Endothelial cell of umbilical vein (primary cell): ENCODE data around the gene ERI2. TPM values are rescaled to one million over a fixed set of nuclear protein-coding genes. Genes with fewer than 3 reads are reported as not detected.

Experiments
- BruUV-seq: library from RNA; stranded (reverse); fragments of 400-500 nt; replicated peaks from 2 replicates; lab custom pipeline; 2021; lab: Mats Ljungman, UMichigan
- CTCF ChIA-PET: fragments of 300-600, 350-600 bp; sonication (Branson Sonifier 250); formaldehyde crosslinking; loops from one replicate; lab custom pipeline; 2021; ENCODE audit warnings: antibody characterized with exemption, inconsistent platforms; lab: Charles Lee
- POLR2A ChIA-PET: fragments of 300-600, 350-600 bp; sonication (Branson Sonifier 250); formaldehyde crosslinking; loops from one replicate; lab custom pipeline; 2021; ENCODE audit warnings: antibody characterized with exemption, inconsistent platforms; lab: Charles Lee
- DNase-seq: peaks from one replicate; pipeline ENCODE4 v3.0.0-alpha.2; 2011; ENCODE audit warnings: low read depth, low spot score
- FAIRE-seq: peaks from 2 replicates; lab custom pipeline; 2011; peaks lifted over from hg19 to GRCh38; lab: Jason Lieb, UNC
- H2AFZ ChIP-seq: 2 replicates; pipeline ENCODE4 v1.6.0; 2012; ENCODE audit warnings: low read depth, low read length, control low read depth, inconsistent platforms
- H3K27ac ChIP-seq: 2 replicates; pipeline ENCODE4 v1.5.1; 2011; ENCODE audit warnings: low read depth, mild to moderate bottlenecking, control low read depth, low read length, moderate library complexity; ENCODE audit not compliant: insufficient read depth
- H3K27me3 ChIP-seq, 2 experiments: 2 replicates each; pipeline versions ENCODE4 v1.6.0 to v1.6.1; 2011; ENCODE audit warnings: low read length in 2 of 2, mixed read lengths in 1 of 2; ENCODE audit not compliant: control insufficient read depth in 2 of 2, insufficient read depth in 2 of 2
- H3K36me3 ChIP-seq, 2 experiments: 2 replicates in 1 of 2; 3 replicates in 1 of 2; pipeline ENCODE4 v1.5.1; 2011; ENCODE audit warnings: low read length in 2 of 2, mild to moderate bottlenecking in 1 of 2, moderate library complexity in 1 of 2; ENCODE audit not compliant: control insufficient read depth in 2 of 2, insufficient read depth in 2 of 2; ENCODE audit errors: extremely low read depth in 1 of 2
- H3K4me1 ChIP-seq: 3 replicates; pipeline ENCODE4 v1.5.1; 2011; ENCODE audit warnings: mild to moderate bottlenecking, low read length; ENCODE audit not compliant: control insufficient read depth, insufficient read depth; ENCODE audit errors: extremely low read depth
- H3K4me2 ChIP-seq: 2 replicates; pipeline ENCODE4 v1.6.1; 2011; ENCODE audit warnings: low read length, control low read depth, mixed read lengths; ENCODE audit not compliant: insufficient read depth
- H3K4me3 ChIP-seq, 3 experiments: fragments of 200-600 bp in 1 of 3; sonication (generic), shearing (Covaris generic) in 1 of 3; replicated peaks in 1 of 3; 2 replicates each; pipeline ENCODE4 v1.5.1; 2011 to 2016; ENCODE audit warnings: control low read depth in 3 of 3, low read length in 3 of 3, mild to moderate bottlenecking in 2 of 3, inconsistent platforms in 1 of 3, low read depth in 1 of 3, moderate library complexity in 1 of 3; ENCODE audit not compliant: insufficient read depth in 1 of 3
- H3K79me2 ChIP-seq: 2 replicates; pipeline ENCODE4 v1.6.0; 2012; ENCODE audit warnings: low read length, inconsistent platforms; ENCODE audit not compliant: control insufficient read depth, insufficient read depth
- H3K9ac ChIP-seq: replicated peaks from 2 replicates; pipeline ENCODE3; 2011; ENCODE audit warnings: low read length, control low read depth; ENCODE audit not compliant: insufficient read depth; ENCODE audit errors: extremely low read depth
- H3K9me1 ChIP-seq: replicated peaks from 3 replicates; pipeline ENCODE4 v1.6.0; 2011; ENCODE audit warnings: mild to moderate bottlenecking, low read length; ENCODE audit not compliant: control insufficient read depth, insufficient read depth; ENCODE audit errors: extremely low read depth
- H3K9me3 ChIP-seq: replicated peaks from 2 replicates; pipeline ENCODE4 v1.5.1; 2012; ENCODE audit warnings: low read length, inconsistent platforms; ENCODE audit not compliant: control insufficient read depth, insufficient read depth
- H4K20me1 ChIP-seq: replicated peaks from 2 replicates; pipeline ENCODE3; 2011; ENCODE audit warnings: mild to moderate bottlenecking, low read length; ENCODE audit not compliant: control insufficient read depth, insufficient read depth; ENCODE audit errors: extremely low read depth
- CTCF ChIP-seq, 2 donors: IDR thresholded peaks; 1 replicate in 1 of 2; 2 replicates in 1 of 2; pipeline ENCODE4 v1.5.1; 2011; ENCODE audit warnings: low read length in 2 of 2, mild to moderate bottlenecking in 2 of 2, moderate library complexity in 2 of 2, control low read depth in 1 of 2, inconsistent platforms in 1 of 2, low read depth in 1 of 2; ENCODE audit not compliant: insufficient read depth in 1 of 2; ENCODE audit errors: extremely low read depth in 1 of 2
- EZH2 ChIP-seq: IDR thresholded peaks from 2 replicates; pipeline ENCODE4 v1.6.1; 2012; ENCODE audit warnings: borderline replicate concordance, low read depth, mild to moderate bottlenecking, moderate library complexity, low read length, inconsistent platforms; ENCODE audit not compliant: severe bottlenecking
- FOS ChIP-seq: IDR thresholded peaks from 2 replicates; pipeline ENCODE4 v1.6.1; 2011; ENCODE audit warnings: mild to moderate bottlenecking, low read length, moderate library complexity, borderline replicate concordance; ENCODE audit not compliant: insufficient read depth
- GATA2 ChIP-seq: IDR thresholded peaks from 2 replicates; pipeline ENCODE4 v1.7.0; 2011; ENCODE audit warnings: low read depth, mild to moderate bottlenecking, moderate library complexity, mixed read lengths, low read length; ENCODE audit not compliant: insufficient read length, insufficient read depth
- JUN ChIP-seq: IDR thresholded peaks from 2 replicates; pipeline ENCODE4 v1.6.1; 2011; ENCODE audit warnings: borderline replicate concordance, low read depth; ENCODE audit not compliant: insufficient read length, insufficient read depth
- MAX ChIP-seq: IDR thresholded peaks from 2 replicates; pipeline ENCODE4 v1.6.1; 2011; ENCODE audit not compliant: insufficient read depth, insufficient read length
- MYC ChIP-seq: IDR thresholded peaks from one replicate; pipeline ENCODE4 v1.6.1; 2011; ENCODE audit warnings: mild to moderate bottlenecking, low read depth, low read length
- POLR2A ChIP-seq: IDR thresholded peaks from 2 replicates; pipeline ENCODE4 v1.6.1; 2012; ENCODE audit warnings: low read depth, mild to moderate bottlenecking, control low read depth, low read length
- POLR2AphosphoS5 ChIP-seq: IDR thresholded peaks from 2 replicates; pipeline ENCODE4 v1.6.1; 2012; ENCODE audit warnings: low read depth, mild to moderate bottlenecking, control low read depth, low read length, moderate library complexity; ENCODE audit not compliant: insufficient read depth
- dilution Hi-C: fragments of 300-500 bp; cut with MboI; formaldehyde crosslinking; loops from one replicate; pipeline ENCODE4 v1.15.0; 2019; ENCODE audit warnings: low sequenced_read_pairs; ENCODE audit not compliant: extremely low pct_ligation_motif_present
- intact Hi-C: fragments of 100-400 bp; cut with micrococcal nuclease; formaldehyde crosslinking; loops from one replicate; pipeline ENCODE4 v1.10.0; 2022
- polyA plus RNA-seq, 4 experiments: library from polyadenylated mRNA; depleted of rRNA in 3 of 4; stranded (reverse) in 3 of 4; unstranded in 1 of 4; fragments of >200 nt; gene quantifications; 2 replicates each; pipeline versions ENCODE4 v1.2.1 to v1.2.3, GENCODE V29; 2011 to 2012; ENCODE audit warnings: missing spikeins in 1 of 4
- total RNA-seq: library from RNA; stranded (reverse); gene quantifications from 2 replicates; pipeline ENCODE4 v1.2.3, GENCODE V29; 2021

The ERI2 gene
- total and polyA plus RNA-seq, 2 donors (not counting 3 experiments of a cell fraction or from before 2014, with no cell fraction given), result 6.6 to 8.9 TPM

DNA sequence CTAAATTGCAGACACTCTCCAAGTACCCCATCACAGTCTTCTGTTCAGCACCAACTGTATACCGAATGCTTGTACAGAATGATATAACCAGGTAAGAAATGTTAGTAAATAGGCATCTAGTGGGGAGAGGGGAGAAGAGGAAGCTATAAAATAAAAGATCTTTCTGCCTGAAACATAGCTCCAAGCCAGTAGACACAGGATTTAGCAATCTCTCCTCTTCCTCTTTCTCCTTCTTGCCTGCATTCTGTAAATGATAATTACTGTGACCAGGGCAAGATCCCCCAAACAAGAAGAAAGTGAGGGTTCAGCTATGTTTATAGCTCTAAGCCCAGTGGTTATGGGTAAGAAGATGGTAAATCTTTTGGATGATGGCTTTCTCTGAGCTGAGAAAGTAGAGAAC lies 24.6 kb downstream of the ERI2 start:
- dilution Hi-C loops (no loop called here), intact Hi-C loops (no loop called here)
- no peak overlapping the region for H3K4me2 ChIP-seq
- no peaks in the 10 kb centered on the region for H3K4me1 ChIP-seq
- no peaks in the 10 kb centered on the region for H4K20me1 ChIP-seq
- H3K36me3 ChIP-seq, result no peaks in the 10 kb centered on the region
- no peak overlapping the region for H3K9ac ChIP-seq
- TF ChIP-seq GATA2 (no peak), FOS (no peak), MAX (no peak), JUN (no peak), POLR2A (no peak), CTCF (IDR thresholded peaks at IDR 0.05; ENCODE audit: extremely low read depth in 1 of 2, insufficient read depth in 1 of 2, low read depth in 1 of 2, low read length in 2 of 2) (no peak), POLR2AphosphoS5 (no peak), MYC (no peak), EZH2 (no peak)
- H3K27ac ChIP-seq, result no peak overlapping the region
- H3K9me1 ChIP-seq, result no peaks in the 10 kb centered on the region
- FAIRE-seq (no peak), DNase-seq (no peak)
- H3K4me3 ChIP-seq, result no peak overlapping the region
- ChIA-PET POLR2A (no interaction called here), CTCF (no interaction called here)
- H3K27me3 ChIP-seq, result peaks cover 0 to 1% of the 10 kb centered on the region in 2 experiments
- H3K9me3 ChIP-seq, result no peaks in the 10 kb centered on the region
- H2AFZ ChIP-seq, result no peak overlapping the region
- BruUV-seq, result no TSS peak
- no peaks in the 10 kb centered on the region for H3K79me2 ChIP-seq
